Bronchial epithelial cell (primary cell): ENCODE data around the gene AMER1. TPM values are rescaled to one million over a fixed set of nuclear protein-coding genes. Genes with fewer than 3 reads are reported as not detected.

Source experiments
- DNase-seq: peaks from one replicate; pipeline ENCODE4 v3.0.0-alpha.2; 2010; ENCODE audit warnings: low read depth
- FAIRE-seq: peaks from 2 replicates; lab custom pipeline; 2011; peaks lifted over from hg19 to GRCh38; lab: Jason Lieb, UNC
- H3K27me3 ChIP-seq: 2 replicates; pipeline ENCODE4 v1.5.1; 2011; ENCODE audit warnings: low read length; ENCODE audit not compliant: control insufficient read depth, insufficient read depth
- H3K36me3 ChIP-seq: 2 replicates; pipeline ENCODE4 v1.5.1; 2011; ENCODE audit warnings: low read length; ENCODE audit not compliant: control insufficient read depth, insufficient read depth
- H3K4me3 ChIP-seq: 2 replicates; pipeline ENCODE4 v1.5.1; 2011; ENCODE audit warnings: mild to moderate bottlenecking, low read depth, low read length, control low read depth
- CTCF ChIP-seq: IDR thresholded peaks from 2 replicates; pipeline ENCODE4 v1.5.1; 2011; ENCODE audit warnings: mild to moderate bottlenecking, moderate library complexity, low read length, control low read depth, inconsistent platforms; ENCODE audit not compliant: insufficient read depth, severe bottlenecking
- total RNA-seq: library from RNA; depleted of rRNA; stranded (reverse); fragments of >200 nt; gene quantifications from 2 replicates; pipeline ENCODE4 v1.2.1, GENCODE V29; 2014

The AMER1 gene
- total RNA-seq, 1 donor from 2014 or later: 1.6 TPM

GRCh38 chrX:64205735-64206501 lies 410 bp upstream of the AMER1 start:
- Histone ChIP-seq H3K36me3 (no peaks in the 10 kb centered on the region), H3K4me3 (peak overlapping the region; percentile 63), H3K27me3 (no peaks in the 10 kb centered on the region)
- TF ChIP-seq CTCF: peak; percentile 16
- DNase-seq: peak; percentile 81
- no peak for FAIRE-seq

DNA sequence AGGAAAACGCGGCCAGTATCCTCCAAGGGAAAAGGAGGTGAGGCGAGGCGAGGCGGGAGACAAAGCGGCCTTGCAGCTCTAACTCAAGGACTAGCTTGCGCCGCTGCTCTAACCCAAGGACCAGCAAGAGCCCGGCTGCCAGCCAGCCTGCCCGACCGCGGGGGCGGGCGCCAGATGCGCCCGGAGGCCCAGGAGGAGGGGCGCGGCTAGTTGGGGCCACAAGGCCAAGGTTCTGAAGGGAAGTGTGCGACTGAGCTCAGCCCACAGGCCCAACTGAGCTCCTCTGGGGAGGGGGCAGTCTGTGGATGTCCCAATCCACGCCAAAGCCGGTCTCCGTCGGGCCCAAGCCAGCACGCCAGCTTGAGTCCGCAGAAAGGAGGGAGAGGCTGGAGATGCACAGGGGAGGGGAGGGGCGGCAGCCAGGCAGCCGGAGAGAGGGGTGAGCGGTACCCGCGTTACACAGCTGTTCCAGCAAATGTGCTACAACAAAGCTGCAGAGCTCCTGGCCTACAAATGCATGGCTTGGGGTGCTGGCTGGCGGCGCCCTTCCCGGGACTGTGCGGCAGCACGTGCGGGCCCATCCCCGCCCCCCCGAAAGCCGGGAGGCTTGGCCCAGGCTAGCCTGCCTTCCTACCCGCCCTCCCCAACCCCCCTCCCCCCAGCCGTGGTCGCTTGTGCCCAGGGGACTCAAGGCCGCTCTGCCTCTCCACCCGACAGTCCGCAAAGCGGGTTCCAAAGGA lies 637 bp downstream of the AMER1 start:
- TF ChIP-seq CTCF: no peak
- Histone ChIP-seq H3K36me3 (no peaks in the 10 kb centered on the region), H3K27me3 (no peaks in the 10 kb centered on the region), H3K4me3 (peak overlapping the region; percentile 63)
- FAIRE-seq (no peak), DNase-seq (peak; percentile 10)

GRCh38 chrX:64204252-64204651 lies 1.3 kb downstream of the AMER1 start:
- no peak for DNase-seq
- TF ChIP-seq CTCF: no peak
- Histone ChIP-seq H3K4me3 (peak overlapping the region; percentile 63), H3K36me3 (no peaks in the 10 kb centered on the region), H3K27me3 (no peaks in the 10 kb centered on the region)
- FAIRE-seq: no peak

GRCh38 chrX:64202808-64203325 lies 2.6 kb downstream of the AMER1 start:
- DNase-seq: no peak
- no peaks in the 10 kb centered on the region for H3K27me3 ChIP-seq
- no peak overlapping the region for H3K4me3 ChIP-seq
- no peaks in the 10 kb centered on the region for H3K36me3 ChIP-seq
- TF ChIP-seq CTCF: no peak
- no peak for FAIRE-seq

DNA sequence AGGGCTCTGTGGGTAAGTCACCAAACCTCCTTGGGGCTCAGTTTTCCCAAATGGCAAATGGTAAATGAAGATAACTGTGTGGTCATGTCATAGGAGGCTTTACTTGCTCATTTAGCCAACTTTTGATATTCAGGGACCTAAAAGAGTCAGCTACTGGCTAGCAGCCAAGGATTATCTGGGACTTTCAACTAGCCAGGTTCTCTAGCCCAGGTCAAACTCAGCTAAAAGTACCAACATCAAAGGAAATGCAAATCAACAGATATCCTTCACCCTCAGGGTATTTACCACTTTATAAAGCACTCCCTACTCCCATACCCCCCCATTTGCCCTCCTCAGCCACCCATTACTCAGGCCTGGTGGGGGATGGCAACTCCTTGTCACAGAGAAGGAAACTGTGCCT lies 7.5 kb downstream of the AMER1 start:
- Histone ChIP-seq H3K36me3 (no peaks in the 10 kb centered on the region), H3K4me3 (no peak overlapping the region), H3K27me3 (no peaks in the 10 kb centered on the region)
- no peak for TF ChIP-seq CTCF
- no peak for FAIRE-seq
- no peak for DNase-seq
